ENCODE measurements around the gene IFNG-AS1.

GRCh38 chr12:68038650-68039049, 49.4 kb downstream of the IFNG-AS1 start:
- TF ChIP-seq CTCF (IDR thresholded peaks at IDR 0.05 in 4 of 5, conservative IDR thresholded peaks at IDR 0.05 in 1 of 5), result no peak
- no peak for TF ChIP-seq POLR2A (IDR thresholded peaks at IDR 0.05)
